GM18511 (cell line): ENCODE data around the gene GNAI3.
"Not testable (repeated sequence)": the region's sequence is repeated elsewhere in the genome, so short reads cannot be mapped to it uniquely, and the experiment has no call there.

ENCODE experiments used
- ATAC-seq: cut with Tn5 transposase; IDR thresholded peaks from one replicate; pipeline ENCODE4 v1.9.1; 2021; ENCODE audit warnings: mild to moderate bottlenecking, moderate library complexity; ENCODE audit not compliant: unreplicated experiment

GNAI3 gene

GRCh38 chr1:109657395-109657794 is 109.0 kb downstream of the GNAI3 start:
- no peak for ATAC-seq

- ATAC-seq = no peak
Measured at GRCh38 chr1:109657970-109658369, 109.6 kb downstream of the GNAI3 start.

GRCh38 chr1:109658533-109659042 is 110.2 kb downstream of the GNAI3 start:
- ATAC-seq = no peak

- ATAC-seq = no peak
Measured at GRCh38 chr1:109659145-109659544, 110.7 kb downstream of the GNAI3 start.

GRCh38 chr1:109659997-109660690 is 111.7 kb downstream of the GNAI3 start:
- no peak for ATAC-seq

GRCh38 chr1:109660691-109661026 is 112.2 kb downstream of the GNAI3 start:
- not testable (repeated sequence) for ATAC-seq

GRCh38 chr1:109661391-109661790 is 113.0 kb downstream of the GNAI3 start:
- no peak for ATAC-seq

- no peak for ATAC-seq
Measured at GRCh38 chr1:109664671-109665070, 116.3 kb downstream of the GNAI3 start.

GRCh38 chr1:109667452-109668122 is 119.2 kb downstream of the GNAI3 start, which contains the start of gene GSTM2:
Gene GSTM2, plus strand, starts transcription at chr1:109668057. Its CDS starts 59 bp downstream, at chr1:109668116.
- peak; percentile 96 for ATAC-seq
